ENCODE data around the gene NFIA. TPM values are rescaled to one million over a fixed set of nuclear protein-coding genes. Genes with fewer than 3 reads are reported as not detected.
A peak's percentile ranks its signal among the peaks of the same experiment; 100 is the strongest.

The NFIA gene
- total and polyA plus RNA-seq, 8 donors = 9.6 to 108 (median 37.2) TPM

DNA sequence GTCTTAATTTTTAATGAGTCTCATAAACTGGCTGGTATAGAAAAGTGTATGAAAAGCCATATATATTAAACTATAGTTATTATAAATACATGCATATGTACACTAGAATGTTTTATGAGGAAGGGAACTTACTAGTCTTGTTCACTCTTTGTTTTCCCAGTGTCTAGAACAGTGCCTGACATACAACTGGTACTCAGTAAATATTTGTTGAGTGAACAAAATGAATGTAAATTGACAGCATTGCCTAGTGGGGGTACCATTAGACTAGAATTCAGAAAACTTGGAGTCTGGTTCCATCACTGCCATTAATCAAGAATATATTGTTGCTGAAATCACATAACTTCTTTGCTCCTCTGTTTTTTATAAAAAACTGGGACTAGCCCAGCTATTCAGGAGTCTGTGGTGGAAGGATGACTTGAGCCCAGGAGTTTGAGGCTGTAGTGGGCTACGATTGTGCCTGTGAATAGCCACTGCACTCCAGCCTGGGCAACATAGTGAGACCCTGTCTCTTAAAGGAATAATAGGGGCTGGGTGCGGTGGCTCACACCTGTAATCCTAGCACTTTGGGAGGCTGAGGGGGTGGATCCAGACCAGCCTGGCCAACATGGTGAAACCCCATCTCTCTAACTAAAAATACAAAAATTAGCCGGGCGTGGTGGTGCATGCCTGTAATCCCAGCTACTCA, 51.1 kb downstream of the NFIA start:
- WGBS, 5 donors = 72 to 99% (median 95%) methylated on average over 4 of the region's 4 CpGs
- Histone ChIP-seq H3K36me3 (no peaks in the 10 kb centered on the region), H3K4me1 (peaks cover 6 to 44% (median 25%) of the 10 kb centered on the region in 4 donors), H3K27me3 (no peaks in the 10 kb centered on the region), H3K9me3 (no peaks in the 10 kb centered on the region), H3K4me3 (no peak overlapping the region), H3K27ac (peak overlapping the region in 3 of 5 donors; percentile 61 to 75 (median 69))
- TF ChIP-seq, protein P1, sequence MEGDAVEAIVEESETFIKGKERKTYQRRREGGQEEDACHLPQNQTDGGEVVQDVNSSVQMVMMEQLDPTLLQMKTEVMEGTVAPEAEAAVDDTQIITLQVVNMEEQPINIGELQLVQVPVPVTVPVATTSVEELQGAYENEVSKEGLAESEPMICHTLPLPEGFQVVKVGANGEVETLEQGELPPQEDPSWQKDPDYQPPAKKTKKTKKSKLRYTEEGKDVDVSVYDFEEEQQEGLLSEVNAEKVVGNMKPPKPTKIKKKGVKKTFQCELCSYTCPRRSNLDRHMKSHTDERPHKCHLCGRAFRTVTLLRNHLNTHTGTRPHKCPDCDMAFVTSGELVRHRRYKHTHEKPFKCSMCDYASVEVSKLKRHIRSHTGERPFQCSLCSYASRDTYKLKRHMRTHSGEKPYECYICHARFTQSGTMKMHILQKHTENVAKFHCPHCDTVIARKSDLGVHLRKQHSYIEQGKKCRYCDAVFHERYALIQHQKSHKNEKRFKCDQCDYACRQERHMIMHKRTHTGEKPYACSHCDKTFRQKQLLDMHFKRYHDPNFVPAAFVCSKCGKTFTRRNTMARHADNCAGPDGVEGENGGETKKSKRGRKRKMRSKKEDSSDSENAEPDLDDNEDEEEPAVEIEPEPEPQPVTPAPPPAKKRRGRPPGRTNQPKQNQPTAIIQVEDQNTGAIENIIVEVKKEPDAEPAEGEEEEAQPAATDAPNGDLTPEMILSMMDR (IDR thresholded peaks at IDR 0.05) = no peak
- TF ChIP-seq POLR2A (IDR thresholded peaks at IDR 0.05) (no peak), POLR2AphosphoS5 (IDR thresholded peaks at IDR 0.05) (no peak), EP300 (IDR thresholded peaks at IDR 0.05) (no peak)
- intact Hi-C loops (cut with DNase I; ENCODE audit: low total_unique reads) = no loop called here
- no peak for DNase-seq

DNA sequence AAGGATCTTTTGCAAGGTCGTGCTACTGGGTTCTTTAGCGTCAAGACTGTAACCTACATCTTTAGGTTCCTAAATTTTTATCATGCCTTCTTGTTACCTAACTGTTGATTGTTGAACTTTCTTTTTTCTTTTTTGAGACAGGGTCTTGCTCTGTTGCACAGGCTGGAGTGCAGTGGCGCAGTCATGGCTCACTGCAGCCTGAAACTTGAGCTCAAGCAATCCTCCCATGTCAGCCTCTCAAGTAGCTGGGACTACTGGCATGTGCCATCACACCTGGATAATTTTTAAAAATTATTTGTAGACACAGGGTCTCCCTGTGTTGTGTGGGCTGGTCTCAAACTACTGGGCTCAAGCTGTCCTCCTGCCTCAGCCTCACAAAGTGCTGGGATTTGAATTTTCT, 52.9 kb downstream of the NFIA start:
- H3K4me1 ChIP-seq = peaks cover 10 to 59% (median 36%) of the 10 kb centered on the region in 4 donors
- no peaks in the 10 kb centered on the region for H3K9me3 ChIP-seq
- intact Hi-C loops (cut with DNase I; ENCODE audit: low total_unique reads) = no loop called here
- no peak overlapping the region for H3K4me3 ChIP-seq
- H3K27ac ChIP-seq = no peak overlapping the region
- 91 to 100% (median 98%) methylated on average over 3 of the region's 3 CpGs for WGBS, 5 donors
- DNase-seq = no peak
- TF ChIP-seq POLR2A (IDR thresholded peaks at IDR 0.05) (no peak), EP300 (IDR thresholded peaks at IDR 0.05) (no peak), POLR2AphosphoS5 (IDR thresholded peaks at IDR 0.05) (no peak)
- TF ChIP-seq, protein P1 (IDR thresholded peaks at IDR 0.05) = no peak
- H3K27me3 ChIP-seq = no peaks in the 10 kb centered on the region
- H3K36me3 ChIP-seq = no peaks in the 10 kb centered on the region

DNA sequence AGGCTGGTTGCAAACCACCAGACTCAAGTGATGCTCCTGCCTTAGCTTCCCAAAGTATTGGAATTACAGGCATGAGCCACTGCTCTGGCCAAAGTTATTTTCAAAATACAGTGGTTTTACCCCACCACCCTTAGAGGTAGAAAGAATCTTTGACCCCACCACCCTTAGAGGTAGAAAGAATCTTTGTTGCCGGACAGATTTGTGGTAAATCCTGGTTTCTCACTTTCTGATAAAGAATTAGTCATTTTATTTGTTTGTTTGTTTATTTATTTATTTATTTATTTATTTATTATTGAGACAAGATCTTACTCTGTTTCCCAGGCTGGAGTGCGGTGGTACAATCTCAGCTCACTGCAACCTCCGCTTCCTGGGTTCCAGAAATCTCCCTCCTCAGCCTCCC, 55.9 kb downstream of the NFIA start:
- intact Hi-C loops (cut with DNase I; ENCODE audit: low total_unique reads) = no loop called here
- TF ChIP-seq POLR2AphosphoS5 (IDR thresholded peaks at IDR 0.05) (no peak), POLR2A (IDR thresholded peaks at IDR 0.05) (no peak), EP300 (IDR thresholded peaks at IDR 0.05) (no peak)
- TF ChIP-seq, protein P1 (IDR thresholded peaks at IDR 0.05) = no peak

DNA sequence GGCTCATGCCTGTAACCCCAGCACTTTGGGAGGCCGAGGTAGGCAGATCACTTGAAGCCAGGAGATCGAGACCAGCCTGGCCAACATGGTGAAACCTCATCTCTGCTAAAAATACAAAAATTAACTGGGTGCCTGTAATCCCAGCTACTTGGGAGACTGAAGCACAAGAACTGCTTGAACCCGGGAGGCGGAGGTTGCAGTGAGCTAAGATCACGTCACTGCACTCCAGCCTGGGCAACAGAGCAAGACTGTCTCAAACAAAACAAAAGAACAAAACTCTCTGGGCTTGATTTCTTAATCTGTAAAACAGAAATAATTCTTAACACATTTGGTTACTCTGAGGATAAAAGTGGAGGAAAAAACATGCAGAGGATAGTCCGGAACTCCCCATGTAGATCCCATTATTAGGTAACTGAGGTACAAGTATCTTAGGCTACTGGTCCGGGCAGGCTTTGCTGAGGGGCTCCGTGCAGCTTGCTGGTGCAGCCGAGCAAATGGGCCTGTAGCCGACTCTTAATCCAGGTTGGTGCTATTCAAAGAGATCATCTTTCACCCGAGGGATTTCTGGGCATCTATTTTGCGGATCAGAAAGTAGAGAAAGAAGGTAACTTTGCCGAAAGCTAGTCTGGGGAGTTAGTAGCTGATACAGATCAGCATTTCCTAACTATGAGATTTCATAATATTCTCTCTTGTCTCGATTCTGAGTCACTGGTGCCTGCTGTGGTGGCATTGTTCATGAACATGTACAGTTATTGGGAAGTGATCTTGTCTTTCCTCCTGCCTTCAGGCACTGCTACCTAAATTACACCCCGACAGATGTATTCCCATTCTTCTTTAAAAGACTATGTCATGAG, 56.8 kb downstream of the NFIA start:
- WGBS, 5 donors = 77 to 84% (median 84%) methylated on average over 15 of the region's 15 CpGs
- Histone ChIP-seq H3K9me3 (no peaks in the 10 kb centered on the region), H3K4me1 (peaks cover 27 to 70% (median 44%) of the 10 kb centered on the region in 4 donors), H3K27ac (no peak overlapping the region), H3K36me3 (no peaks in the 10 kb centered on the region), H3K4me3 (no peak overlapping the region), H3K27me3 (no peaks in the 10 kb centered on the region)
- intact Hi-C loops (cut with DNase I; ENCODE audit: low total_unique reads) = no loop called here
- DNase-seq = no peak
- TF ChIP-seq EP300 (IDR thresholded peaks at IDR 0.05) = no peak
- TF ChIP-seq POLR2AphosphoS5 (IDR thresholded peaks at IDR 0.05) = no peak
- TF ChIP-seq, protein P1 (IDR thresholded peaks at IDR 0.05) = no peak
- TF ChIP-seq POLR2A (IDR thresholded peaks at IDR 0.05) = no peak

More for the DNA sequence above, 55.9 kb downstream of the NFIA start:
- no peaks in the 10 kb centered on the region for H3K27me3 ChIP-seq
- H3K9me3 ChIP-seq = no peaks in the 10 kb centered on the region
- no peak overlapping the region for H3K4me3 ChIP-seq
- DNase-seq = no peak
- no peaks in the 10 kb centered on the region for H3K36me3 ChIP-seq
- H3K4me1 ChIP-seq = peaks cover 25 to 65% (median 40%) of the 10 kb centered on the region in 4 donors
- H3K27ac ChIP-seq = no peak overlapping the region
- 95 to 100% (median 98%) methylated on average over 3 of the region's 3 CpGs for WGBS, 5 donors
